ENCODE measurements around the gene GATAD2B.

GATAD2B gene

DNA sequence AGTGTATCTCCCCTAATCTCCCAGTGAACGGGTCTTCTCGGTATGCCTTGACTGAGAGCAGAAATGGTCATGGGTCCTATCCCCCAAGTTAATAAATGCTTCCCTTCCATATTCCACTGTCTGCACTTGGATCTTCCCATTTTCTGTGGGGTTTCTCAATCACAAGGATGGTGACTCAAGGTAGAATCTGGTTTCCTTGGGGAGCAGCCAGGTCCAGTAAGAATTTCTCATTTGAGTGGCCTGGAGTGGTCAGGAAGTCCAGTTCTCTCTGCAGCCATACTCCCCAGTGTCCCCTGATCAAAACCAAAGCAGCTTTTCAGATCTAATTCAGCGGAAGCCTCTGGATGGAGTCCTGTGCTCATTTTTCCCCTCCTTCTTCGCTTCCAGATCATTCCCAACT is 162.3 kb downstream of the GATAD2B start:
- Histone ChIP-seq H3K9me3 (ENCODE audit: insufficient read depth, low read length) (no peaks in the 10 kb centered on the region), H3K36me3 (ENCODE audit: insufficient read depth, insufficient read length, low read length) (peaks cover 89% of the 10 kb centered on the region), H3K27me3 (ENCODE audit: insufficient read depth, insufficient read length) (no peaks in the 10 kb centered on the region), H3K4me1 (ENCODE audit: insufficient read depth, insufficient read length) (peaks cover 3% of the 10 kb centered on the region), H3K4me3 (ENCODE audit: insufficient read length, low read depth) (no peak overlapping the region), H3K9ac (ENCODE audit: insufficient read length, low read depth) (no peak overlapping the region)
- TF ChIP-seq ZNF274 (IDR thresholded peaks at IDR 0.05; ENCODE audit: low read depth, low read length) (no peak), SUZ12 (IDR thresholded peaks at IDR 0.05; ENCODE audit: extremely low read depth, insufficient read depth, insufficient read length) (no peak), YY1 (IDR thresholded peaks at IDR 0.05; ENCODE audit: insufficient read depth, insufficient read length) (no peak)
- no peak for DNase-seq (ENCODE audit: low read depth, low spot score)

All from NT2/D1 (cell line).